ENCODE measurements around the gene MAGEA3.
"Not testable (repeated sequence)": the region's sequence is repeated elsewhere in the genome, so short reads cannot be mapped to it uniquely, and the experiment has no call there.

MAGEA3 gene

DNA sequence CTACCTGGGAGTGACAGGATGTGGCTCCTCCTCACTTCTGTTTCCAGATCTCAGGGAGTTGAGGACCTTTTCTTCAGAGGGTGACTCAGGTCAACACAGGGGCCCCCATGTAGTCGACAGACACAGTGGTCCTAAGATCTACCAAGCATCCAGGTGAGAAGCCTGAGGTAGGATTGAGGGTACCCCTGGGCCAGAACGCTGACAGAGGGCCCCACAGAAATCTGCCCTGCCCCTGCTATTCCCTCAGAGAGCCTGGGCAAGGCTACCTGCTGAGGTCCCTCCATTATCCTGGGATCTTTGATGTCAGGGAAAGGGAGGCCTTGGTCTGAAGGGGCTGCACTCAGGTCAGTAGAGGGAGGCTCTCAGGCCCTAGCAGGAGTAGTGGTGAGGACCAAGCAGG is 36.5 kb downstream of the MAGEA3 start:
- TF ChIP-seq, protein P1, sequence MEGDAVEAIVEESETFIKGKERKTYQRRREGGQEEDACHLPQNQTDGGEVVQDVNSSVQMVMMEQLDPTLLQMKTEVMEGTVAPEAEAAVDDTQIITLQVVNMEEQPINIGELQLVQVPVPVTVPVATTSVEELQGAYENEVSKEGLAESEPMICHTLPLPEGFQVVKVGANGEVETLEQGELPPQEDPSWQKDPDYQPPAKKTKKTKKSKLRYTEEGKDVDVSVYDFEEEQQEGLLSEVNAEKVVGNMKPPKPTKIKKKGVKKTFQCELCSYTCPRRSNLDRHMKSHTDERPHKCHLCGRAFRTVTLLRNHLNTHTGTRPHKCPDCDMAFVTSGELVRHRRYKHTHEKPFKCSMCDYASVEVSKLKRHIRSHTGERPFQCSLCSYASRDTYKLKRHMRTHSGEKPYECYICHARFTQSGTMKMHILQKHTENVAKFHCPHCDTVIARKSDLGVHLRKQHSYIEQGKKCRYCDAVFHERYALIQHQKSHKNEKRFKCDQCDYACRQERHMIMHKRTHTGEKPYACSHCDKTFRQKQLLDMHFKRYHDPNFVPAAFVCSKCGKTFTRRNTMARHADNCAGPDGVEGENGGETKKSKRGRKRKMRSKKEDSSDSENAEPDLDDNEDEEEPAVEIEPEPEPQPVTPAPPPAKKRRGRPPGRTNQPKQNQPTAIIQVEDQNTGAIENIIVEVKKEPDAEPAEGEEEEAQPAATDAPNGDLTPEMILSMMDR (IDR thresholded peaks at IDR 0.05; ENCODE audit: low read depth, low read length, missing control alignments) = no peak
- no peak overlapping the region for H3K4me3 ChIP-seq (ENCODE audit: low read depth, low read length)
- in situ Hi-C loops (cut with HindIII; ENCODE audit: low sequenced_read_pairs) = no loop called here
- DNase-seq (ENCODE audit: low read depth) = no peak

- no peak overlapping the region for H3K4me3 ChIP-seq (ENCODE audit: low read depth, low read length)
- in situ Hi-C loops (cut with HindIII; ENCODE audit: low sequenced_read_pairs) = no loop called here
- TF ChIP-seq, protein P1 (IDR thresholded peaks at IDR 0.05; ENCODE audit: low read depth, low read length, missing control alignments) = no peak
- DNase-seq (ENCODE audit: low read depth) = no peak
Observed at GRCh38 chrX:152735860-152736511, 37.4 kb downstream of the MAGEA3 start.

- DNase-seq (ENCODE audit: low read depth); H3K4me3 ChIP-seq (ENCODE audit: low read depth, low read length); in situ Hi-C loops (cut with HindIII; ENCODE audit: low sequenced_read_pairs): not testable (repeated sequence)
Observed at GRCh38 chrX:152736528-152736927, 37.9 kb downstream of the MAGEA3 start.

DNA sequence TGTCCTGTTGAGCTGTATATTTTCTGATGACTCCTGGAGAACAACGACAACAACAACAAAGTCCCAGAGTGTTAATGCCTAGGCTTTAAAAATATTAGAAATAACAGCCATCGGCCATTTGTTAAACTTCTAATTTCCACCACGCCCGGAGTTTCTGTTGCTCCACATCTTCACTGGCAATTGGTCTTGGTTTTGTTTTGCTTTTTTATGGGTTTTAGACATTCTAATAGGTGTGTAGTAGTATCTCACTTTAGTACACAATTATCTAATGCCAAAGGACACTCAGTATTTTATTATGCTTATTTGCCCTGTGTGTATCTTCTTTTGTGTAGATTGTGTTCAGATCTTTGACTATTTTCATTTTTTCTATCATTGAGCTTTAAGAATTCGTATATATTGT is 40.0 kb downstream of the MAGEA3 start:
- in situ Hi-C loops (cut with HindIII; ENCODE audit: low sequenced_read_pairs) = no loop called here
- DNase-seq (ENCODE audit: low read depth) = no peak
- TF ChIP-seq, protein P1 (IDR thresholded peaks at IDR 0.05; ENCODE audit: low read depth, low read length, missing control alignments) = no peak
- no peak overlapping the region for H3K4me3 ChIP-seq (ENCODE audit: low read depth, low read length)

Data from astrocyte of the cerebellum (primary cell).